BLaER1 (cell line): Measurements from ENCODE around the gene CCDC148.
"Not testable (repeated sequence)": the region's sequence is repeated elsewhere in the genome, so short reads cannot be mapped to it uniquely, and the experiment has no call there.

Experiments
- H3K27ac ChIP-seq: shearing (Covaris generic); formaldehyde crosslinking; 2 replicates; pipeline ENCODE4 v1.8.1; 2022
- H3K27me3 ChIP-seq: shearing (Covaris generic); formaldehyde crosslinking; 2 replicates; pipeline ENCODE4 v1.8.1; 2022
- H3K36me3 ChIP-seq: shearing (Covaris generic); formaldehyde crosslinking; 2 replicates; pipeline ENCODE4 v1.8.1; 2022
- H3K4me1 ChIP-seq: shearing (Covaris generic); formaldehyde crosslinking; 2 replicates; pipeline ENCODE4 v1.8.1; 2022
- H3K4me2 ChIP-seq: shearing (Covaris generic); formaldehyde crosslinking; 2 replicates; pipeline ENCODE4 v1.8.1; 2022
- H3K4me3 ChIP-seq: shearing (Covaris generic); formaldehyde crosslinking; 2 replicates; pipeline ENCODE4 v1.8.1; 2022
- H3K9ac ChIP-seq: shearing (Covaris generic); formaldehyde crosslinking; 2 replicates; pipeline ENCODE4 v1.8.1; 2022
- H3K9me3 ChIP-seq: shearing (Covaris generic); formaldehyde crosslinking; 2 replicates; pipeline ENCODE4 v1.8.1; 2022
- H4K20me1 ChIP-seq: shearing (Covaris generic); formaldehyde crosslinking; 2 replicates; pipeline ENCODE4 v1.8.1; 2022
- Cebpa-rat ChIP-seq: shearing (Covaris generic); IDR thresholded peaks from 2 replicates; pipeline ENCODE4 v1.8.1; 2022

CCDC148 gene

GRCh38 chr2:158337018-158337417 lies 119.5 kb downstream of the CCDC148 start:
- no peaks in the 10 kb centered on the region for H3K4me1 ChIP-seq
- H3K36me3 ChIP-seq = no peaks in the 10 kb centered on the region
- no peak overlapping the region for H3K4me3 ChIP-seq
- H3K27me3 ChIP-seq = no peaks in the 10 kb centered on the region
- 0 out of 2 replicates have a peak, but pooled peaks cover 5% of the 10 kb centered on the region for H3K9me3 ChIP-seq
- no peak for TF ChIP-seq Cebpa-rat
- no peaks in the 10 kb centered on the region for H4K20me1 ChIP-seq
- H3K9ac ChIP-seq = no peak overlapping the region
- H3K4me2 ChIP-seq = no peak overlapping the region
- H3K27ac ChIP-seq = no peak overlapping the region

- H3K4me1 ChIP-seq, H3K4me3 ChIP-seq, H3K9me3 ChIP-seq, H3K9ac ChIP-seq, H3K27me3 ChIP-seq, H4K20me1 ChIP-seq, H3K4me2 ChIP-seq, H3K27ac ChIP-seq, H3K36me3 ChIP-seq: not testable (repeated sequence)
Measured at GRCh38 chr2:158331799-158332198, 124.8 kb downstream of the CCDC148 start.

- H3K27me3 ChIP-seq = no peaks in the 10 kb centered on the region
- H3K36me3 ChIP-seq = no peaks in the 10 kb centered on the region
- no peaks in the 10 kb centered on the region for H4K20me1 ChIP-seq
- peaks cover 5% of the 10 kb centered on the region; the same call in 1 of the 2 replicates for H3K9me3 ChIP-seq
- no peak for TF ChIP-seq Cebpa-rat
- H3K4me2 ChIP-seq = no peak overlapping the region
- H3K4me3 ChIP-seq = no peak overlapping the region
- no peak overlapping the region for H3K27ac ChIP-seq
- no peaks in the 10 kb centered on the region for H3K4me1 ChIP-seq
- no peak overlapping the region for H3K9ac ChIP-seq
Measured at GRCh38 chr2:158325782-158326340, 130.7 kb downstream of the CCDC148 start.

GRCh38 chr2:158325031-158325781 lies 131.3 kb downstream of the CCDC148 start:
- TF ChIP-seq Cebpa-rat = no peak
- no peaks in the 10 kb centered on the region for H3K36me3 ChIP-seq
- no peak overlapping the region for H3K27ac ChIP-seq
- no peak overlapping the region for H3K4me2 ChIP-seq
- no peak overlapping the region for H3K4me3 ChIP-seq
- H3K9ac ChIP-seq = no peak overlapping the region
- H3K27me3 ChIP-seq = no peaks in the 10 kb centered on the region
- peaks cover 5% of the 10 kb centered on the region; the same call in 1 of the 2 replicates for H3K9me3 ChIP-seq
- H4K20me1 ChIP-seq = no peaks in the 10 kb centered on the region
- H3K4me1 ChIP-seq = no peaks in the 10 kb centered on the region

GRCh38 chr2:158323381-158323780 lies 133.2 kb downstream of the CCDC148 start:
- no peaks in the 10 kb centered on the region for H3K27me3 ChIP-seq
- H3K4me3 ChIP-seq = no peak overlapping the region
- H3K9ac ChIP-seq = no peak overlapping the region
- H3K9me3 ChIP-seq = peaks cover 5% of the 10 kb centered on the region; the same call in 1 of the 2 replicates
- H3K4me1 ChIP-seq = no peaks in the 10 kb centered on the region
- no peaks in the 10 kb centered on the region for H3K36me3 ChIP-seq
- H3K27ac ChIP-seq = no peak overlapping the region
- H4K20me1 ChIP-seq = no peaks in the 10 kb centered on the region
- H3K4me2 ChIP-seq = no peak overlapping the region
- no peak for TF ChIP-seq Cebpa-rat

GRCh38 chr2:158321264-158321663 lies 135.3 kb downstream of the CCDC148 start:
- H3K4me3 ChIP-seq = no peak overlapping the region
- H4K20me1 ChIP-seq = no peaks in the 10 kb centered on the region
- H3K27ac ChIP-seq = no peak overlapping the region
- H3K9me3 ChIP-seq = no peaks in the 10 kb centered on the region
- H3K36me3 ChIP-seq = no peaks in the 10 kb centered on the region
- no peak overlapping the region for H3K4me2 ChIP-seq
- H3K27me3 ChIP-seq = no peaks in the 10 kb centered on the region
- no peak overlapping the region for H3K9ac ChIP-seq
- TF ChIP-seq Cebpa-rat = no peak
- H3K4me1 ChIP-seq = no peaks in the 10 kb centered on the region

- TF ChIP-seq Cebpa-rat = no peak
Measured at GRCh38 chr2:158319269-158319668, 137.3 kb downstream of the CCDC148 start.

GRCh38 chr2:158317642-158318041 lies 138.9 kb downstream of the CCDC148 start:
- Histone ChIP-seq H3K4me2 (no peak overlapping the region), H3K9ac (no peak overlapping the region), H4K20me1 (no peaks in the 10 kb centered on the region), H3K4me1 (no peaks in the 10 kb centered on the region), H3K27me3 (no peaks in the 10 kb centered on the region), H3K36me3 (no peaks in the 10 kb centered on the region), H3K4me3 (no peak overlapping the region), H3K9me3 (no peaks in the 10 kb centered on the region), H3K27ac (no peak overlapping the region)
- TF ChIP-seq Cebpa-rat = no peak

More at GRCh38 chr2:158319269-158319668, 137.3 kb downstream of the CCDC148 start:
- Histone ChIP-seq H3K27me3 (no peaks in the 10 kb centered on the region), H3K9ac (no peak overlapping the region), H3K27ac (no peak overlapping the region), H3K4me2 (no peak overlapping the region), H3K4me3 (no peak overlapping the region), H3K9me3 (no peaks in the 10 kb centered on the region), H4K20me1 (no peaks in the 10 kb centered on the region), H3K4me1 (no peaks in the 10 kb centered on the region), H3K36me3 (no peaks in the 10 kb centered on the region)

- Histone ChIP-seq H3K9me3 (peaks cover 6% of the 10 kb centered on the region; the same call in 1 of the 2 replicates), H3K4me3 (no peak overlapping the region), H3K36me3 (no peaks in the 10 kb centered on the region), H3K9ac (no peak overlapping the region), H3K27ac (no peak overlapping the region), H4K20me1 (no peaks in the 10 kb centered on the region), H3K4me2 (no peak overlapping the region), H3K27me3 (no peaks in the 10 kb centered on the region), H3K4me1 (no peaks in the 10 kb centered on the region)
- no peak for TF ChIP-seq Cebpa-rat
Measured at GRCh38 chr2:158315803-158316414, 140.6 kb downstream of the CCDC148 start.

GRCh38 chr2:158315000-158315399 lies 141.6 kb downstream of the CCDC148 start:
- Histone ChIP-seq H3K36me3 (no peaks in the 10 kb centered on the region), H3K4me3 (no peak overlapping the region), H4K20me1 (no peaks in the 10 kb centered on the region), H3K4me1 (no peaks in the 10 kb centered on the region), H3K9me3 (peaks cover 14% of the 10 kb centered on the region), H3K27ac (no peak overlapping the region), H3K27me3 (no peaks in the 10 kb centered on the region), H3K4me2 (no peak overlapping the region), H3K9ac (no peak overlapping the region)
- TF ChIP-seq Cebpa-rat = no peak
